ENCODE data around the gene HPS6. TPM values are rescaled to one million over a fixed set of nuclear protein-coding genes. Genes with fewer than 3 reads are reported as not detected.

HPS6 gene
- polyA plus RNA-seq, 3 donors = 2.9 to 27.3 (median 23.6) TPM

- H3K4me2 ChIP-seq (replicated peaks; ENCODE audit: extremely low read depth, low read length, poor library complexity, severe bottlenecking) = peak overlapping the region; percentile 89
- H3K4me3 ChIP-seq (replicated peaks in 1 of 3; ENCODE audit: low read depth in 2 of 3, low read length in 3 of 3) = peak overlapping the region; percentile 41 to 96 (median 79)
- TF ChIP-seq CTCF (IDR thresholded peaks at IDR 0.05) = no peak
- H3K36me3 ChIP-seq (replicated peaks in 1 of 2; ENCODE audit: control insufficient read depth in 1 of 2, insufficient read depth in 2 of 2, low read length in 2 of 2) = peaks cover 14 to 20% of the 10 kb centered on the region in 2 donors
- H3K79me2 ChIP-seq (ENCODE audit: insufficient read depth, low read length) = peaks cover 91% of the 10 kb centered on the region
- H3K9me3 ChIP-seq (replicated peaks in 1 of 2; ENCODE audit: control insufficient read depth in 1 of 2, insufficient read depth in 1 of 2, low read length in 2 of 2) = no peaks in the 10 kb centered on the region
- peaks cover 17 to 20% of the 10 kb centered on the region in 2 donors for H3K36me3 Mint-ChIP-seq
- peak overlapping the region; percentile 86 to 98 for H3K4me3 Mint-ChIP-seq
- intact Hi-C loops (cut with micrococcal nuclease) = no loop called here
- peaks cover 61% of the 10 kb centered on the region for H3K4me1 Mint-ChIP-seq
- H2AFZ ChIP-seq (ENCODE audit: insufficient read depth, low read depth, low read length, poor library complexity, severe bottlenecking) = peak overlapping the region; percentile 80
- peaks cover 76% of the 10 kb centered on the region for H4K20me1 ChIP-seq (ENCODE audit: insufficient read depth, low read length)
- peak overlapping the region; percentile 68 for H3K9ac ChIP-seq (ENCODE audit: insufficient read depth, low read length, poor library complexity, severe bottlenecking)
- DNase-seq = peak; percentile 75 to 77 (median 75)
- H3K27ac Mint-ChIP-seq = peak overlapping the region; percentile 85 to 92 (median 88)
- H3K27ac ChIP-seq (ENCODE audit: low read depth in 1 of 2, low read length in 2 of 2) = peak overlapping the region; percentile 53 to 88
- H3K9me3 Mint-ChIP-seq = peaks cover 0 to 2% (median 0%) of the 10 kb centered on the region in 7 donors
- H3K4me1 ChIP-seq (ENCODE audit: control insufficient read depth in 1 of 2, insufficient read depth in 2 of 2, low read length in 2 of 2) = peaks cover 63 to 66% of the 10 kb centered on the region in 2 donors
- no peaks in the 10 kb centered on the region for H3K27me3 ChIP-seq (ENCODE audit: control insufficient read depth in 2 of 2, insufficient read depth in 2 of 2, low read length in 2 of 2)
- WGBS (ENCODE audit: insufficient coverage) = 0% methylated on average over 2 of the region's 23 CpGs
- no peaks in the 10 kb centered on the region for H3K27me3 Mint-ChIP-seq (ENCODE audit: low read depth in 3 of 3)
These were observed 49.9 kb downstream of the HPS6 start for GRCh38 chr10:102114861-102115618.

DNA sequence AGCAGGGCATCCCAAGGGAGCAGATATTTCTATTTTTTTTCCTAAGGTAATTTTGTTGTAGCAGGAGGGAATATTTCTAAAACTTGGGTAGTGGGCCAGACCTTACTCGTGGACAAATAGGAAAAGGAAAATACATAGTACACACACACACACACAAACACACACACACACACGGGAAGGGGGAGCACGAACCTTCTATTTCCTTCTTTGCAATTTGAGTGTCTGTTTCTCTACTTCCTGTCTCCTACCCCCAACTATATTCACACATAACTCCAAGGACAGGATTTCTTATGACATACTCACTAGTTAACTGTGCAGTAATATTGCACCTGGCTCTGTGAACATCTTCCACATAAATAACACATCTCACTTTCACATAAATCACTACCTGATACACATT lies 50.6 kb downstream of the HPS6 start:
- Histone ChIP-seq H3K27me3 (ENCODE audit: control insufficient read depth in 2 of 2, insufficient read depth in 2 of 2, low read length in 2 of 2) (no peaks in the 10 kb centered on the region), H3K4me1 (ENCODE audit: control insufficient read depth in 1 of 2, insufficient read depth in 2 of 2, low read length in 2 of 2) (peaks cover 64 to 68% of the 10 kb centered on the region in 2 donors), H3K4me3 (replicated peaks in 1 of 3; ENCODE audit: low read depth in 2 of 3, low read length in 3 of 3) (peak overlapping the region; percentile 41 to 96 (median 79)), H3K27ac (ENCODE audit: low read depth in 1 of 2, low read length in 2 of 2) (peak overlapping the region; percentile 53 to 88), H2AFZ (ENCODE audit: insufficient read depth, low read depth, low read length, poor library complexity, severe bottlenecking) (peak overlapping the region; percentile 80), H4K20me1 (ENCODE audit: insufficient read depth, low read length) (peaks cover 68% of the 10 kb centered on the region), H3K4me2 (replicated peaks; ENCODE audit: extremely low read depth, low read length, poor library complexity, severe bottlenecking) (peak overlapping the region; percentile 89), H3K9me3 (replicated peaks in 1 of 2; ENCODE audit: control insufficient read depth in 1 of 2, insufficient read depth in 1 of 2, low read length in 2 of 2) (no peaks in the 10 kb centered on the region), H3K79me2 (ENCODE audit: insufficient read depth, low read length) (peaks cover 96% of the 10 kb centered on the region), H3K36me3 (replicated peaks in 1 of 2; ENCODE audit: control insufficient read depth in 1 of 2, insufficient read depth in 2 of 2, low read length in 2 of 2) (peaks cover 7 to 13% of the 10 kb centered on the region in 2 donors), H3K9ac (ENCODE audit: insufficient read depth, low read length, poor library complexity, severe bottlenecking) (peak overlapping the region; percentile 68)
- TF ChIP-seq CTCF (IDR thresholded peaks at IDR 0.05) = no peak
- Mint-ChIP-seq H3K9me3 (peaks cover 0 to 2% (median 0%) of the 10 kb centered on the region in 7 donors), H3K4me1 (peaks cover 61% of the 10 kb centered on the region), H3K27me3 (ENCODE audit: low read depth in 3 of 3) (no peaks in the 10 kb centered on the region), H3K36me3 (peaks cover 10 to 13% of the 10 kb centered on the region in 2 donors), H3K4me3 (peak overlapping the region; percentile 86 to 98), H3K27ac (peak overlapping the region; percentile 85 to 92 (median 88))
- 0% methylated on average over 1 of the region's 3 CpGs for WGBS (ENCODE audit: insufficient coverage)
- DNase-seq = peak in 2 of 3 donors; percentile 18 to 35
- intact Hi-C loops (cut with micrococcal nuclease) = no loop called here

Data from CD14-positive monocyte (primary cell).